Loucy (cell line): Measurements from ENCODE around the gene KIAA2012.

ENCODE experiments used
- H2AFZ ChIP-seq: fragments of 200-600 bp; sonication (generic); 2 replicates; pipeline ENCODE4 v1.6.0; 2016; ENCODE audit warnings: antibody characterized with exemption, mild to moderate bottlenecking, low read length, moderate library complexity
- H3F3A ChIP-seq: fragments of 200-600 bp; 2 replicates; pipeline ENCODE4 v1.6.0; 2016; ENCODE audit warnings: antibody characterized with exemption, low read depth, mild to moderate bottlenecking
- H3K27me3 ChIP-seq: fragments of 200-600 bp; sonication (generic); 2 replicates; pipeline ENCODE4 v1.6.1; 2014; ENCODE audit warnings: low read length, mild to moderate bottlenecking; ENCODE audit not compliant: insufficient read depth, poor library complexity, severe bottlenecking
- H3K36me3 ChIP-seq: fragments of 200-600 bp; sonication (generic); 2 replicates; pipeline ENCODE4 v1.6.1; 2016; ENCODE audit warnings: low read length; ENCODE audit not compliant: insufficient read depth
- H3K4me1 ChIP-seq: fragments of 200-600 bp; sonication (generic); 2 replicates; pipeline ENCODE4 v1.5.1; 2014; ENCODE audit warnings: low read length, mild to moderate bottlenecking; ENCODE audit not compliant: insufficient read depth, poor library complexity, severe bottlenecking
- H3K4me2 ChIP-seq: fragments of 200-600 bp; sonication (generic); 2 replicates; pipeline ENCODE4 v1.6.0; 2014; ENCODE audit warnings: antibody characterized with exemption, low read length, low read depth, mild to moderate bottlenecking; ENCODE audit not compliant: poor library complexity, severe bottlenecking
- H3K4me3 ChIP-seq: fragments of 200-600 bp; sonication (generic); 2 replicates; pipeline ENCODE4 v1.5.1; 2014; ENCODE audit warnings: low read length, mild to moderate bottlenecking, mixed read lengths; ENCODE audit not compliant: poor library complexity, severe bottlenecking
- H3K79me2 ChIP-seq: fragments of 200-600 bp; sonication (generic); 2 replicates; pipeline ENCODE4 v1.6.1; 2014; ENCODE audit warnings: low read length; ENCODE audit not compliant: insufficient read depth
- H3K9ac ChIP-seq: fragments of 200-600 bp; sonication (generic); 2 replicates; pipeline ENCODE4 v1.6.0; 2014; ENCODE audit warnings: mild to moderate bottlenecking, low read depth, low read length, moderate library complexity; ENCODE audit not compliant: poor library complexity, severe bottlenecking
- H3K9me2 ChIP-seq: fragments of 200-600 bp; sonication (generic); replicated peaks from 2 replicates; pipeline ENCODE4 v1.6.1; 2016; ENCODE audit warnings: low read depth, low read length, mixed read lengths
- H3K9me3 ChIP-seq: fragments of 200-600 bp; sonication (generic); 2 replicates; pipeline ENCODE4 v1.6.1; 2014; ENCODE audit warnings: mild to moderate bottlenecking, antibody characterized with exemption, low read length, low read depth; ENCODE audit not compliant: insufficient read depth
- H4K20me1 ChIP-seq: fragments of 200-600 bp; sonication (generic); 2 replicates; pipeline ENCODE4 v1.6.0; 2014; ENCODE audit warnings: antibody characterized with exemption, low read length, mild to moderate bottlenecking; ENCODE audit not compliant: insufficient read depth, poor library complexity, severe bottlenecking
- EZH2phosphoT487 ChIP-seq: fragments of 200-600 bp; IDR thresholded peaks from 2 replicates; pipeline ENCODE4 v1.6.1; 2018; ENCODE audit warnings: antibody characterized with exemption, mild to moderate bottlenecking, moderate library complexity, borderline replicate concordance
- TF ChIP-seq, protein P1 (sequence below): fragments of 200-600 bp; sonication (generic); conservative IDR thresholded peaks from 2 replicates; pipeline ENCODE4 v1.5.1; 2014; ENCODE audit warnings: mild to moderate bottlenecking, antibody characterized with exemption, low read length

Gene KIAA2012

DNA sequence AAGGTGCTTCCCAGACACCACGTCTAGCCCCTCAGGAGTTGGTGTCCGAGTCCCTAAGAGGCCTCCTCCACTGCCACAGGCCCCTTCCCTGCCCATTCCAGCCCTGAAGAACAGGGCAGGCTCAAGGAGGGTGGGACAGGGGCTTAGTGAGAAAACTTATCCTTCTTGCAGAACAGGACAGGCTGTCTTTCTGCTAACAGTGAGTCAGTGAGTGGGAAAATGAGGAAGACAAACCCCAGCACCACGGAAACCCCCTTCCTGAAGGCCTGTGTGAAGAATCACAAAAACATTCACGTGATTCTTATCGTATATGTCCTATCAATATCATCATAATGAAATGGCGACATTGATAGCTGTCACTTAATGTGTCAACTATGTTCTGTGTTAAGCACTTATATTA, 29.6 kb upstream of the KIAA2012 start:
- Histone ChIP-seq H4K20me1 (no peaks in the 10 kb centered on the region), H3K9me3 (no peaks in the 10 kb centered on the region), H3F3A (no peaks in the 10 kb centered on the region), H3K4me3 (no peak overlapping the region), H2AFZ (no peak overlapping the region), H3K27me3 (no peaks in the 10 kb centered on the region), H3K9ac (no peak overlapping the region), H3K4me2 (no peak overlapping the region), H3K79me2 (no peaks in the 10 kb centered on the region), H3K9me2 (no peaks in the 10 kb centered on the region), H3K36me3 (no peaks in the 10 kb centered on the region), H3K4me1 (peaks cover 7% of the 10 kb centered on the region)
- TF ChIP-seq EZH2phosphoT487: no peak
- TF ChIP-seq, protein P1, sequence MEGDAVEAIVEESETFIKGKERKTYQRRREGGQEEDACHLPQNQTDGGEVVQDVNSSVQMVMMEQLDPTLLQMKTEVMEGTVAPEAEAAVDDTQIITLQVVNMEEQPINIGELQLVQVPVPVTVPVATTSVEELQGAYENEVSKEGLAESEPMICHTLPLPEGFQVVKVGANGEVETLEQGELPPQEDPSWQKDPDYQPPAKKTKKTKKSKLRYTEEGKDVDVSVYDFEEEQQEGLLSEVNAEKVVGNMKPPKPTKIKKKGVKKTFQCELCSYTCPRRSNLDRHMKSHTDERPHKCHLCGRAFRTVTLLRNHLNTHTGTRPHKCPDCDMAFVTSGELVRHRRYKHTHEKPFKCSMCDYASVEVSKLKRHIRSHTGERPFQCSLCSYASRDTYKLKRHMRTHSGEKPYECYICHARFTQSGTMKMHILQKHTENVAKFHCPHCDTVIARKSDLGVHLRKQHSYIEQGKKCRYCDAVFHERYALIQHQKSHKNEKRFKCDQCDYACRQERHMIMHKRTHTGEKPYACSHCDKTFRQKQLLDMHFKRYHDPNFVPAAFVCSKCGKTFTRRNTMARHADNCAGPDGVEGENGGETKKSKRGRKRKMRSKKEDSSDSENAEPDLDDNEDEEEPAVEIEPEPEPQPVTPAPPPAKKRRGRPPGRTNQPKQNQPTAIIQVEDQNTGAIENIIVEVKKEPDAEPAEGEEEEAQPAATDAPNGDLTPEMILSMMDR: no peak

DNA sequence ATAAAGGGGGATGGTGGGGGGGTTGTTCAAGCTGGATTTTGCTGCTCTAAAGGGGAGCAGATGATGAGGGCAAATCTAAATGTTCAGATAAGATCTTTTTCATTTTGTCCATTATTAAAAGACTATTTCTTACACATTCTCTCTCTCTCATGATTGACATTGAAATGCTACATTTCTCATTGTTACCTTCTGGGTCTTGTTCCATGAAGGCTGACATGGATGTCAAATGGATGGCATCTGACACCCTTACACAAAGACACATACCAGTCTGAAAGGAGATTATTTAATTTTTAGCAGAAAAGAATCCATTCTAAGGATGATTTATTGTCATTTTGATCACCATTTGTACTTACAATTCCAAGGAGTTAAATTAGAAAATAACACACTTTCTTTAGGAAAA, 28.3 kb upstream of the KIAA2012 start:
- no peak overlapping the region for H3K4me3 ChIP-seq

DNA sequence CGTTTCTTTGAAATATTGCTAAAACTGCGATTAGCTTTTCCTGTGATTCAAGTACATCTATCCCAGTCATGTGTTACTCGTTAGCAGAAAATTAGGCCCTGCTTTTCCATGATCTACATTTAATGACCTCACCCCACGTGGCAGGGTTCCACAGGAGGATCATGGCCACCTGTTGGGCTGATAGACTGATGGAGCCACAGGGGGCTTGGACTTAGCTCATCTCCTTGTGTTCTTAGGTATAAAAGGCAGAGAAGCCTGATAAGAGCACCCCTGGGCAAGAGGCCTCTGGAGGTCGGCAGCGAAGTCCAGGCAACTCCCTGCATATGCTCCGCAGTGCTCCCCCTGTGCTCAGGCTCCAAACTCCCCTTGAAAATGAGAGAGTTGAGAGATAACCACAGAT, 26.5 kb upstream of the KIAA2012 start:
- Histone ChIP-seq H3K4me3 (no peak overlapping the region), H3K36me3 (no peaks in the 10 kb centered on the region), H4K20me1 (no peaks in the 10 kb centered on the region), H2AFZ (no peak overlapping the region), H3K9me2 (no peaks in the 10 kb centered on the region), H3K79me2 (no peaks in the 10 kb centered on the region), H3K4me2 (no peak overlapping the region), H3K4me1 (no peaks in the 10 kb centered on the region), H3K27me3 (no peaks in the 10 kb centered on the region), H3K9me3 (no peaks in the 10 kb centered on the region), H3F3A (no peaks in the 10 kb centered on the region), H3K9ac (no peak overlapping the region)
- TF ChIP-seq, protein P1: no peak
- no peak for TF ChIP-seq EZH2phosphoT487

More for the DNA sequence above, 28.3 kb upstream of the KIAA2012 start:
- no peak overlapping the region for H2AFZ ChIP-seq
- H3K4me1 ChIP-seq: no peaks in the 10 kb centered on the region
- H3K9ac ChIP-seq: no peak overlapping the region
- no peaks in the 10 kb centered on the region for H3K27me3 ChIP-seq
- no peak overlapping the region for H3K4me2 ChIP-seq
- no peaks in the 10 kb centered on the region for H3F3A ChIP-seq
- H3K9me3 ChIP-seq: no peaks in the 10 kb centered on the region
- H3K9me2 ChIP-seq: no peaks in the 10 kb centered on the region
- no peaks in the 10 kb centered on the region for H3K79me2 ChIP-seq
- TF ChIP-seq, protein P1: no peak
- TF ChIP-seq EZH2phosphoT487: no peak
- H4K20me1 ChIP-seq: no peaks in the 10 kb centered on the region
- H3K36me3 ChIP-seq: no peaks in the 10 kb centered on the region
